ENCODE results near the gene KCNJ16. TPM values are rescaled to one million over a fixed set of nuclear protein-coding genes. Genes with fewer than 3 reads are reported as not detected.

Gene KCNJ16
- polyA plus RNA-seq, 2 of the 4 experiments (the other 2 are of a cell fraction): 0.87 to 1.6 TPM

GRCh38 chr17:70047619-70048419, 27.2 kb upstream of the KCNJ16 start:
- no peak for FAIRE-seq
- ChIA-PET POLR2A (no interaction called here), CTCF (interaction anchor here (0.7 to 1.8 kb wide), 2 partner anchors 17 to 41 kb away, joined by 3 to 4 read pairs; no protein-coding TSS in a partner anchor)
- peak in 1 of 2 experiments; percentile 34; a peak in 1 of 6 replicates for ATAC-seq
- TF ChIP-seq ATOH8 (CRISPR knock-in tag; IDR thresholded peaks at IDR 0.05; ENCODE audit: low read depth) (no peak), CTCF (IDR thresholded peaks at IDR 0.05) (no peak), EHMT2 (IDR thresholded peaks at IDR 0.05; ENCODE audit: low read depth) (no peak), CHD4 (IDR thresholded peaks at IDR 0.05; ENCODE audit: borderline replicate concordance) (no peak), FOSL2 (IDR thresholded peaks at IDR 0.05) (no peak), FOSL2 (CRISPR knock-in tag; IDR thresholded peaks at IDR 0.05) (no peak), HOXB5 (CRISPR knock-in tag; IDR thresholded peaks at IDR 0.05) (no peak), FOSB (CRISPR knock-in tag; IDR thresholded peaks at IDR 0.05) (no peak), BHLHE40 (IDR thresholded peaks at IDR 0.05; ENCODE audit: low read depth, low read length) (no peak), TFCP2L1 (CRISPR knock-in tag; IDR thresholded peaks at IDR 0.05) (no peak), ELK1 (IDR thresholded peaks at IDR 0.05; ENCODE audit: low read depth, low read length) (no peak), PHF8 (IDR thresholded peaks at IDR 0.05; ENCODE audit: borderline replicate concordance, low read depth) (no peak), RNF2 (IDR thresholded peaks at IDR 0.05; ENCODE audit: borderline replicate concordance, low read depth) (no peak)
- Histone ChIP-seq H3K9me3 (no peaks in the 10 kb centered on the region), H3K4me2 (peak overlapping the region; percentile 22; the same call in 2 of the 3 replicates), H3K27ac (no peak overlapping the region), H3K4me3 (no peak overlapping the region), H3K4me1 (peaks cover 9% of the 10 kb centered on the region; the same call in 2 of the 3 replicates)
- DNase-seq (ENCODE audit: low read depth in 1 of 2, low spot score in 1 of 2): peak in 1 of 2 experiments; percentile 25
- WGBS (ENCODE audit: missing lambda C conversion rate): 22% methylated on average over 5 of the region's 5 CpGs

GRCh38 chr17:70049801-70050591, 25.0 kb upstream of the KCNJ16 start:
- Histone ChIP-seq H3K4me3 (no peak overlapping the region), H3K4me2 (no peak overlapping the region), H3K9me3 (no peaks in the 10 kb centered on the region), H3K4me1 (peaks cover 13% of the 10 kb centered on the region; the same call in 2 of the 3 replicates), H3K27ac (no peak overlapping the region)
- no peak for ATAC-seq
- WGBS (ENCODE audit: missing lambda C conversion rate): 77% methylated on average over 3 of the region's 3 CpGs
- no peak for TF ChIP-seq HDAC2 (IDR thresholded peaks at IDR 0.05)
- no peak for TF ChIP-seq E2F6 (IDR thresholded peaks at IDR 0.05; ENCODE audit: borderline replicate concordance, low read depth)
- TF ChIP-seq CHD2 (IDR thresholded peaks at IDR 0.05; ENCODE audit: low read length, partially characterized antibody): no peak
- TF ChIP-seq HOXB13 (CRISPR knock-in tag; IDR thresholded peaks at IDR 0.05; ENCODE audit: low read depth): no peak
- no peak for TF ChIP-seq POLR2A (IDR thresholded peaks at IDR 0.05; ENCODE audit: low read length)
- TF ChIP-seq MAZ (IDR thresholded peaks at IDR 0.05; ENCODE audit: borderline replicate concordance, low read depth, low read length): no peak
- TF ChIP-seq TP53 (CRISPR knock-in tag; IDR thresholded peaks at IDR 0.05): no peak
- no peak for TF ChIP-seq ZFP36 (IDR thresholded peaks at IDR 0.05; ENCODE audit: borderline replicate concordance, partially characterized antibody)
- TF ChIP-seq JUNB (IDR thresholded peaks at IDR 0.05): no peak
- TF ChIP-seq HMGXB4 (CRISPR knock-in tag; IDR thresholded peaks at IDR 0.05; ENCODE audit: borderline replicate concordance): no peak
- no peak for TF ChIP-seq SREBF2 (IDR thresholded peaks at IDR 0.05)
- TF ChIP-seq GATA3 (IDR thresholded peaks at IDR 0.05; ENCODE audit: borderline replicate concordance): no peak
- TF ChIP-seq EP300 (IDR thresholded peaks at IDR 0.05): no peak
- no peak for TF ChIP-seq KDM1A (IDR thresholded peaks at IDR 0.05; ENCODE audit: low read depth)
- TF ChIP-seq HES2 (IDR thresholded peaks at IDR 0.05): no peak
- TF ChIP-seq CEBPB (IDR thresholded peaks at IDR 0.05): no peak
- no peak for TF ChIP-seq EHMT2 (IDR thresholded peaks at IDR 0.05; ENCODE audit: low read depth)
- ChIA-PET POLR2A (no interaction called here), CTCF (interaction anchor here (0.6 to 1.0 kb wide), 3 partner anchors 8 to 1817 kb away, joined by 3 to 4 read pairs (median 3); no protein-coding TSS in a partner anchor)
- FAIRE-seq: no peak
- no peak for DNase-seq (ENCODE audit: low read depth in 1 of 2, low spot score in 1 of 2)

Data from A549 (cell line).